Measurements from ENCODE around the gene SUPT20HL1.
"Not testable (repeated sequence)": the region's sequence is repeated elsewhere in the genome, so short reads cannot be mapped to it uniquely, and the experiment has no call there.

Gene SUPT20HL1

DNA sequence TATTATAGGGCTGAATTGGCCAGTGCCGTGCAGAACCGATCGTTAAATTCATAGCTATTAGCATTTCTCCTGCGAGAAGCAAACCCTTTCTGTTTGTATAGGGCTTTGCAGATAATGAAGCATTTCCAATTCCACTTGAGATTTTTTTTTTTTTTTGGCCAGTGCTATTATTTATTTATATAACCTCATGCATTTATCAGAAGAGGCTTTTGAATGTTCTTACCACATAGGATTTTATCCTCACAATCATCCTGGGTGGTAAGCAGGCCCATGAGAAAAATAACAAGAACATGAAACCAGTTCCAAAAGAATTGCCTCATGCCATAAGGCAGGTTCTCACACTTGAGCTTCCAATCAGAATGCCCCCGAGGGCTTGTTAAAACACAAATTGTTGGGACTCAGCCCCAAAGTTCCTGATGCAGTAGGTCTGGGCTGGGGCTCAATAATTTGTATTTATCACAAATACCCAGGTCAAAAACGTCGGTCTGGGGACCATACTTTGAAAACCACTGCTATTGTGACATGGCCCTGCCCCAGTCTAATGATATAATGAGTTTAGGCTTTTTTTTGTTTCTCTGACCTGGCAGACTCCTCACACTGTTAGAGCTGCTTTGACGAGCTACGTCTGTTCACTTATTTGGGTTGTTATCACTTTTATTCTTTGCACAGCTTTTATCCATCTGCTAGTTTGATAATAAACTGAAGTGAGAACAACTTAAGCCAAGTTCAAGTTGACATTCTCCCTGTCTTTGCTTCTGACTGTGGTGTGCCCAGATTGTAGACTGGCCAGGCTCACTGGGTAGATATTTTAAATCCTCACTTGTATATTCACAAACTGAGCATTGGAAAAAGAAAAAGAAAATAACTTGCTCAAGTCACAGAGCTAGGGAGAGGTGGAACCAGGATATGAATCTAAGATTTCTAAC is 20.1 kb downstream of the SUPT20HL1 start (continued):
- TF ChIP-seq ZXDB (tag by site-specific recombination; IDR thresholded peaks at IDR 0.05) (peak; percentile 47; the same call in 1 of the 2 replicates), FEZF1 (tag by site-specific recombination; IDR thresholded peaks at IDR 0.05) (peak; percentile 59), ZNF341 (tag by site-specific recombination; IDR thresholded peaks at IDR 0.05; ENCODE audit: low read depth) (0 out of 2 replicates have a peak, but pooled peaks have one; percentile 12), PRDM6 (tag by site-specific recombination; IDR thresholded peaks at IDR 0.05) (peak; percentile 68)

GRCh38 chrX:24382315-24382714 is 21.9 kb downstream of the SUPT20HL1 start:
- H3K4me1 ChIP-seq (ENCODE audit: control insufficient read depth, insufficient read depth, low read length); H3K27ac ChIP-seq (ENCODE audit: extremely low read depth, low read depth, low read length); H3K9me3 ChIP-seq (ENCODE audit: control insufficient read depth, insufficient read depth, low read depth, low read length); H3K36me3 ChIP-seq (ENCODE audit: control insufficient read depth in 2 of 2, insufficient read depth in 1 of 2, low read length in 2 of 2); POLR2A ChIA-PET; H3K4me3 ChIP-seq (ENCODE audit: low read depth, low read length): not testable (repeated sequence)
- TF ChIP-seq ZIC2 (tag by site-specific recombination; IDR thresholded peaks at IDR 0.05) (peak; percentile 80), SETDB1 (IDR thresholded peaks at IDR 0.05; ENCODE audit: insufficient read length, low read length) (peak; percentile 36), TRIM28 (IDR thresholded peaks at IDR 0.05; ENCODE audit: borderline replicate concordance, low read length) (0 out of 2 replicates have a peak, but pooled peaks have one; percentile 35), GLIS1 (tag by site-specific recombination; IDR thresholded peaks at IDR 0.05) (peak; percentile 47)
- CTCF ChIA-PET = interaction anchor here (1.0 to 5.1 kb wide), 2 partner anchors 11 to 293 kb away, joined by 4 to 50 read pairs; no protein-coding TSS in a partner anchor

GRCh38 chrX:24387724-24388123 is 27.3 kb downstream of the SUPT20HL1 start:
- CTCF ChIA-PET = interaction anchor here (0.9 to 10.7 kb wide), 4 partner anchors 10 to 756 kb away, joined by 3 to 85 read pairs (median 5); no protein-coding TSS in a partner anchor
- no peak overlapping the region for H3K27ac ChIP-seq (ENCODE audit: extremely low read depth, low read depth, low read length)

More at GRCh38 chrX:24387724-24388123, 27.3 kb downstream of the SUPT20HL1 start:
- H3K9me3 ChIP-seq (ENCODE audit: control insufficient read depth, insufficient read depth, low read depth, low read length) = no peaks in the 10 kb centered on the region
- no peak overlapping the region for H3K4me3 ChIP-seq (ENCODE audit: low read depth, low read length)
- no peaks in the 10 kb centered on the region for H3K36me3 ChIP-seq (ENCODE audit: control insufficient read depth in 2 of 2, insufficient read depth in 1 of 2, low read length in 2 of 2)
- 0 out of 2 replicates have a peak, but pooled peaks cover 2% of the 10 kb centered on the region for H3K4me1 ChIP-seq (ENCODE audit: control insufficient read depth, insufficient read depth, low read length)
- POLR2A ChIA-PET = no interaction called here
- no peak for TF ChIP-seq HOXA7 (CRISPR knock-in tag; IDR thresholded peaks at IDR 0.05; ENCODE audit: borderline replicate concordance)
- TF ChIP-seq, protein P1, sequence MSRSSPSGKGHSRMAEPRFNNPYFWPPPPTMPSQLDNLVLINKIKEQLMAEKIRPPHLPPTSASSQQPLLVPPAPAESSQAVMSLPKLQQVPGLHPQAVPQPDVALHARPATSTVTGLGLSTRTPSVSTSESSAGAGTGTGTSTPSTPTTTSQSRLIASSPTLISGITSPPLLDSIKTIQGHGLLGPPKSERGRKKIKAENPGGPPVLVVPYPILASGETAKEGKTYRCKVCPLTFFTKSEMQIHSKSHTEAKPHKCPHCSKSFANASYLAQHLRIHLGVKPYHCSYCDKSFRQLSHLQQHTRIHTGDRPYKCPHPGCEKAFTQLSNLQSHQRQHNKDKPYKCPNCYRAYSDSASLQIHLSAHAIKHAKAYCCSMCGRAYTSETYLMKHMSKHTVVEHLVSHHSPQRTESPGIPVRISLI (tag by site-specific recombination; IDR thresholded peaks at IDR 0.05) = no peak
- TF ChIP-seq, protein P2, sequence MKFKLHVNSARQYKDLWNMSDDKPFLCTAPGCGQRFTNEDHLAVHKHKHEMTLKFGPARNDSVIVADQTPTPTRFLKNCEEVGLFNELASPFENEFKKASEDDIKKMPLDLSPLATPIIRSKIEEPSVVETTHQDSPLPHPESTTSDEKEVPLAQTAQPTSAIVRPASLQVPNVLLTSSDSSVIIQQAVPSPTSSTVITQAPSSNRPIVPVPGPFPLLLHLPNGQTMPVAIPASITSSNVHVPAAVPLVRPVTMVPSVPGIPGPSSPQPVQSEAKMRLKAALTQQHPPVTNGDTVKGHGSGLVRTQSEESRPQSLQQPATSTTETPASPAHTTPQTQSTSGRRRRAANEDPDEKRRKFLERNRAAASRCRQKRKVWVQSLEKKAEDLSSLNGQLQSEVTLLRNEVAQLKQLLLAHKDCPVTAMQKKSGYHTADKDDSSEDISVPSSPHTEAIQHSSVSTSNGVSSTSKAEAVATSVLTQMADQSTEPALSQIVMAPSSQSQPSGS (tag by site-specific recombination; IDR thresholded peaks at IDR 0.05; ENCODE audit: low read depth) = no peak
- TF ChIP-seq ZNF596 (tag by site-specific recombination; IDR thresholded peaks at IDR 0.05) = no peak
- no peak for TF ChIP-seq TRIM28 (IDR thresholded peaks at IDR 0.05; ENCODE audit: borderline replicate concordance, low read length)
- no peak for TF ChIP-seq OSR2 (tag by site-specific recombination; IDR thresholded peaks at IDR 0.05)
- TF ChIP-seq ZNF664 (tag by site-specific recombination; IDR thresholded peaks at IDR 0.05) = no peak
- TF ChIP-seq ZNF654 (tag by site-specific recombination; IDR thresholded peaks at IDR 0.05; ENCODE audit: low read depth) = no peak
- TF ChIP-seq ZNF785 (tag by site-specific recombination; IDR thresholded peaks at IDR 0.05) = no peak
- TF ChIP-seq ZNF19 (tag by site-specific recombination; IDR thresholded peaks at IDR 0.05; ENCODE audit: low read depth) = no peak
- TF ChIP-seq ZNF174 (tag by site-specific recombination; IDR thresholded peaks at IDR 0.05) = no peak
- TF ChIP-seq ZNF394 (tag by site-specific recombination; IDR thresholded peaks at IDR 0.05; ENCODE audit: borderline replicate concordance) = no peak

Measured in HEK293 (cell line).